Endothelial cell of umbilical vein (primary cell): ENCODE measurements around the gene WNT9B. TPM values are rescaled to one million over a fixed set of nuclear protein-coding genes. Genes with fewer than 3 reads are reported as not detected.

Experiments used
- BruUV-seq: library from RNA; stranded (reverse); fragments of 400-500 nt; replicated peaks from 2 replicates; lab custom pipeline; 2021; lab: Mats Ljungman, UMichigan
- CTCF ChIA-PET: fragments of 300-600, 350-600 bp; sonication (Branson Sonifier 250); formaldehyde crosslinking; loops from one replicate; lab custom pipeline; 2021; ENCODE audit warnings: antibody characterized with exemption, inconsistent platforms; lab: Charles Lee
- POLR2A ChIA-PET: fragments of 300-600, 350-600 bp; sonication (Branson Sonifier 250); formaldehyde crosslinking; loops from one replicate; lab custom pipeline; 2021; ENCODE audit warnings: antibody characterized with exemption, inconsistent platforms; lab: Charles Lee
- DNase-seq: peaks from one replicate; pipeline ENCODE4 v3.0.0-alpha.2; 2011; ENCODE audit warnings: low read depth, low spot score
- FAIRE-seq: peaks from 2 replicates; lab custom pipeline; 2011; peaks lifted over from hg19 to GRCh38; lab: Jason Lieb, UNC
- H2AFZ ChIP-seq: 2 replicates; pipeline ENCODE4 v1.6.0; 2012; ENCODE audit warnings: low read depth, low read length, control low read depth, inconsistent platforms
- H3K27ac ChIP-seq: 2 replicates; pipeline ENCODE4 v1.5.1; 2011; ENCODE audit warnings: low read depth, mild to moderate bottlenecking, control low read depth, low read length, moderate library complexity; ENCODE audit not compliant: insufficient read depth
- H3K27me3 ChIP-seq, 2 experiments: 2 replicates each; pipeline versions ENCODE4 v1.6.0 to v1.6.1; 2011; ENCODE audit warnings: low read length in 2 of 2, mixed read lengths in 1 of 2; ENCODE audit not compliant: control insufficient read depth in 2 of 2, insufficient read depth in 2 of 2
- H3K36me3 ChIP-seq, 2 experiments: 2 replicates in 1 of 2; 3 replicates in 1 of 2; pipeline ENCODE4 v1.5.1; 2011; ENCODE audit warnings: low read length in 2 of 2, mild to moderate bottlenecking in 1 of 2, moderate library complexity in 1 of 2; ENCODE audit not compliant: control insufficient read depth in 2 of 2, insufficient read depth in 2 of 2; ENCODE audit errors: extremely low read depth in 1 of 2
- H3K4me1 ChIP-seq: 3 replicates; pipeline ENCODE4 v1.5.1; 2011; ENCODE audit warnings: mild to moderate bottlenecking, low read length; ENCODE audit not compliant: control insufficient read depth, insufficient read depth; ENCODE audit errors: extremely low read depth
- H3K4me2 ChIP-seq: 2 replicates; pipeline ENCODE4 v1.6.1; 2011; ENCODE audit warnings: low read length, control low read depth, mixed read lengths; ENCODE audit not compliant: insufficient read depth
- H3K4me3 ChIP-seq, 3 experiments: fragments of 200-600 bp in 1 of 3; sonication (generic), shearing (Covaris generic) in 1 of 3; replicated peaks in 1 of 3; 2 replicates each; pipeline ENCODE4 v1.5.1; 2011 to 2016; ENCODE audit warnings: control low read depth in 3 of 3, low read length in 3 of 3, mild to moderate bottlenecking in 2 of 3, inconsistent platforms in 1 of 3, low read depth in 1 of 3, moderate library complexity in 1 of 3; ENCODE audit not compliant: insufficient read depth in 1 of 3
- H3K79me2 ChIP-seq: 2 replicates; pipeline ENCODE4 v1.6.0; 2012; ENCODE audit warnings: low read length, inconsistent platforms; ENCODE audit not compliant: control insufficient read depth, insufficient read depth
- H3K9ac ChIP-seq: replicated peaks from 2 replicates; pipeline ENCODE3; 2011; ENCODE audit warnings: low read length, control low read depth; ENCODE audit not compliant: insufficient read depth; ENCODE audit errors: extremely low read depth
- H3K9me1 ChIP-seq: replicated peaks from 3 replicates; pipeline ENCODE4 v1.6.0; 2011; ENCODE audit warnings: mild to moderate bottlenecking, low read length; ENCODE audit not compliant: control insufficient read depth, insufficient read depth; ENCODE audit errors: extremely low read depth
- H3K9me3 ChIP-seq: replicated peaks from 2 replicates; pipeline ENCODE4 v1.5.1; 2012; ENCODE audit warnings: low read length, inconsistent platforms; ENCODE audit not compliant: control insufficient read depth, insufficient read depth
- H4K20me1 ChIP-seq: replicated peaks from 2 replicates; pipeline ENCODE3; 2011; ENCODE audit warnings: mild to moderate bottlenecking, low read length; ENCODE audit not compliant: control insufficient read depth, insufficient read depth; ENCODE audit errors: extremely low read depth
- EZH2 ChIP-seq: IDR thresholded peaks from 2 replicates; pipeline ENCODE4 v1.6.1; 2012; ENCODE audit warnings: borderline replicate concordance, low read depth, mild to moderate bottlenecking, moderate library complexity, low read length, inconsistent platforms; ENCODE audit not compliant: severe bottlenecking
- FOS ChIP-seq: IDR thresholded peaks from 2 replicates; pipeline ENCODE4 v1.6.1; 2011; ENCODE audit warnings: mild to moderate bottlenecking, low read length, moderate library complexity, borderline replicate concordance; ENCODE audit not compliant: insufficient read depth
- GATA2 ChIP-seq: IDR thresholded peaks from 2 replicates; pipeline ENCODE4 v1.7.0; 2011; ENCODE audit warnings: low read depth, mild to moderate bottlenecking, moderate library complexity, mixed read lengths, low read length; ENCODE audit not compliant: insufficient read length, insufficient read depth
- JUN ChIP-seq: IDR thresholded peaks from 2 replicates; pipeline ENCODE4 v1.6.1; 2011; ENCODE audit warnings: borderline replicate concordance, low read depth; ENCODE audit not compliant: insufficient read length, insufficient read depth
- MYC ChIP-seq: IDR thresholded peaks from one replicate; pipeline ENCODE4 v1.6.1; 2011; ENCODE audit warnings: mild to moderate bottlenecking, low read depth, low read length
- POLR2A ChIP-seq: IDR thresholded peaks from 2 replicates; pipeline ENCODE4 v1.6.1; 2012; ENCODE audit warnings: low read depth, mild to moderate bottlenecking, control low read depth, low read length
- POLR2AphosphoS5 ChIP-seq: IDR thresholded peaks from 2 replicates; pipeline ENCODE4 v1.6.1; 2012; ENCODE audit warnings: low read depth, mild to moderate bottlenecking, control low read depth, low read length, moderate library complexity; ENCODE audit not compliant: insufficient read depth
- dilution Hi-C: fragments of 300-500 bp; cut with MboI; formaldehyde crosslinking; loops from one replicate; pipeline ENCODE4 v1.15.0; 2019; ENCODE audit warnings: low sequenced_read_pairs; ENCODE audit not compliant: extremely low pct_ligation_motif_present
- intact Hi-C: fragments of 100-400 bp; cut with micrococcal nuclease; formaldehyde crosslinking; loops from one replicate; pipeline ENCODE4 v1.10.0; 2022
- polyA plus RNA-seq, 4 experiments: library from polyadenylated mRNA; depleted of rRNA in 3 of 4; stranded (reverse) in 3 of 4; unstranded in 1 of 4; fragments of >200 nt; gene quantifications; 2 replicates each; pipeline versions ENCODE4 v1.2.1 to v1.2.3, GENCODE V29; 2011 to 2012; ENCODE audit warnings: missing spikeins in 1 of 4
- total RNA-seq: library from RNA; stranded (reverse); gene quantifications from 2 replicates; pipeline ENCODE4 v1.2.3, GENCODE V29; 2021
- TF ChIP-seq, protein P1 (sequence below): IDR thresholded peaks from 2 replicates; pipeline ENCODE4 v1.6.1; 2011; ENCODE audit not compliant: insufficient read depth, insufficient read length
- TF ChIP-seq, protein P2 (sequence below), 2 donors: IDR thresholded peaks; 1 replicate in 1 of 2; 2 replicates in 1 of 2; pipeline ENCODE4 v1.5.1; 2011; ENCODE audit warnings: low read length in 2 of 2, mild to moderate bottlenecking in 2 of 2, moderate library complexity in 2 of 2, control low read depth in 1 of 2, inconsistent platforms in 1 of 2, low read depth in 1 of 2; ENCODE audit not compliant: insufficient read depth in 1 of 2; ENCODE audit errors: extremely low read depth in 1 of 2

The WNT9B gene
- total and polyA plus RNA-seq, 2 donors (not counting 3 experiments of a cell fraction or from before 2014, with no cell fraction given), result not detected

DNA sequence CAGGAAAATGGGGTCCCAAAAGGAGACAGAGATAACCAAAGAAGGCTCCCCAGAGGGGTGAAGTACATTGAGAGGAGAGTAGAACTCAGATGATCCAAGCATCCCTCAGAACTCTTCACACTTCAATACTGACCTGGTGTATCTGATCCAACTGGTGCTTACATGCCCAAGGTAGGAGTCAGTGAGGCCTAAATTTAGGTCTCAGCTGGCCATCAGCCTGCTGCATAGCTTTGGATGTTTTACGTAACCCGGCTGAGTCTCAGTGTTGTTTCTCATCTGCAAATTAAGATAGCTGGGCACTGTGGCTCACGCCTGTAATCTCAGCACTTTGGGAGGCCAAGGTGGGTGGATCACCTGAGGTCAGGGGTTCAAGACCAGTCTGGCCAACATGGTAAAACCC, 59.9 kb downstream of the WNT9B start:
- FAIRE-seq (no peak), DNase-seq (no peak)
- TF ChIP-seq JUN (no peak), FOS (no peak), GATA2 (no peak), EZH2 (no peak), POLR2AphosphoS5 (no peak), POLR2A (no peak), MYC (no peak)
- TF ChIP-seq, protein P1, sequence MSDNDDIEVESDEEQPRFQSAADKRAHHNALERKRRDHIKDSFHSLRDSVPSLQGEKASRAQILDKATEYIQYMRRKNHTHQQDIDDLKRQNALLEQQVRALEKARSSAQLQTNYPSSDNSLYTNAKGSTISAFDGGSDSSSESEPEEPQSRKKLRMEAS, result no peak
- TF ChIP-seq, protein P2, sequence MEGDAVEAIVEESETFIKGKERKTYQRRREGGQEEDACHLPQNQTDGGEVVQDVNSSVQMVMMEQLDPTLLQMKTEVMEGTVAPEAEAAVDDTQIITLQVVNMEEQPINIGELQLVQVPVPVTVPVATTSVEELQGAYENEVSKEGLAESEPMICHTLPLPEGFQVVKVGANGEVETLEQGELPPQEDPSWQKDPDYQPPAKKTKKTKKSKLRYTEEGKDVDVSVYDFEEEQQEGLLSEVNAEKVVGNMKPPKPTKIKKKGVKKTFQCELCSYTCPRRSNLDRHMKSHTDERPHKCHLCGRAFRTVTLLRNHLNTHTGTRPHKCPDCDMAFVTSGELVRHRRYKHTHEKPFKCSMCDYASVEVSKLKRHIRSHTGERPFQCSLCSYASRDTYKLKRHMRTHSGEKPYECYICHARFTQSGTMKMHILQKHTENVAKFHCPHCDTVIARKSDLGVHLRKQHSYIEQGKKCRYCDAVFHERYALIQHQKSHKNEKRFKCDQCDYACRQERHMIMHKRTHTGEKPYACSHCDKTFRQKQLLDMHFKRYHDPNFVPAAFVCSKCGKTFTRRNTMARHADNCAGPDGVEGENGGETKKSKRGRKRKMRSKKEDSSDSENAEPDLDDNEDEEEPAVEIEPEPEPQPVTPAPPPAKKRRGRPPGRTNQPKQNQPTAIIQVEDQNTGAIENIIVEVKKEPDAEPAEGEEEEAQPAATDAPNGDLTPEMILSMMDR (IDR thresholded peaks at IDR 0.05; ENCODE audit: extremely low read depth in 1 of 2, insufficient read depth in 1 of 2, low read depth in 1 of 2, low read length in 2 of 2), result no peak
- no peak overlapping the region for H3K4me3 ChIP-seq
- H3K4me1 ChIP-seq, result no peaks in the 10 kb centered on the region
- no peak overlapping the region for H3K9ac ChIP-seq
- no peak overlapping the region for H3K4me2 ChIP-seq
- BruUV-seq, result no TSS peak
- no peaks in the 10 kb centered on the region for H3K79me2 ChIP-seq
- H2AFZ ChIP-seq, result no peak overlapping the region
- peaks cover 0 to 4% of the 10 kb centered on the region in 2 experiments for H3K27me3 ChIP-seq
- no peaks in the 10 kb centered on the region for H3K9me1 ChIP-seq
- intact Hi-C loops, result no loop called here
- no peaks in the 10 kb centered on the region for H3K36me3 ChIP-seq
- CTCF ChIA-PET, result no interaction called here
- POLR2A ChIA-PET, result no interaction called here
- no peaks in the 10 kb centered on the region for H4K20me1 ChIP-seq
- H3K9me3 ChIP-seq, result no peaks in the 10 kb centered on the region
- H3K27ac ChIP-seq, result no peak overlapping the region
- dilution Hi-C loops, result no loop called here
